Peyer's patch (tissue), 4 donors: ENCODE measurements around the gene SPRN. TPM values are rescaled to one million over a fixed set of nuclear protein-coding genes. Genes with fewer than 3 reads are reported as not detected.

Experiments
- DNase-seq, 3 donors: peaks; one replicate each; pipeline ENCODE4 v3.0.0-alpha.2; 2017 to 2019
- H3K27ac ChIP-seq, 4 donors: fragments of 200-600 bp; sonication (generic); one replicate each; pipeline ENCODE4 v1.5.1; 2016 to 2019
- H3K27me3 ChIP-seq, 2 donors: fragments of 200-600 bp; sonication (generic); one replicate each; pipeline ENCODE4 v1.5.1; 2019
- H3K36me3 ChIP-seq, 3 donors: fragments of 200-600 bp; sonication (generic); one replicate each; pipeline ENCODE4 v1.5.1; 2016 to 2019
- H3K4me1 ChIP-seq, 4 donors: fragments of 200-600 bp; sonication (generic); one replicate each; pipeline ENCODE4 v1.5.1; 2016 to 2019
- H3K4me3 ChIP-seq, 4 donors: fragments of 200-600 bp; sonication (generic); 1 replicate in 3 of 4; 2 replicates in 1 of 4; pipeline ENCODE4 v1.5.1; 2016 to 2019; ENCODE audit warnings: mild to moderate bottlenecking in 1 of 4
- H3K9me3 ChIP-seq, 4 donors: fragments of 200-600 bp; sonication (generic); one replicate each; pipeline ENCODE4 v1.5.1; 2016 to 2019; ENCODE audit warnings: mild to moderate bottlenecking in 1 of 4
- POLR2A ChIP-seq, 2 donors: fragments of 450-650 bp; IDR thresholded peaks; one replicate each; pipeline ENCODE4 v1.5.1; 2017; ENCODE audit warnings: antibody characterized with exemption in 2 of 2, mild to moderate bottlenecking in 2 of 2, moderate library complexity in 2 of 2
- total RNA-seq, 4 donors: library from RNA; depleted of rRNA; stranded (reverse); fragments of >200 nt; gene quantifications; one replicate each; pipeline ENCODE4 v1.1.0, GENCODE V29; 2016
- TF ChIP-seq, protein P1 (sequence below), 6 experiments: fragments of 450-650 bp in 4 of 6; fragments of 200-600 bp in 2 of 6; sonication (generic) in 1 of 6; IDR thresholded peaks; one replicate each; pipeline ENCODE4 v1.5.1; 2017 to 2019; ENCODE audit warnings: antibody characterized with exemption in 6 of 6, mild to moderate bottlenecking in 3 of 6, moderate library complexity in 1 of 6

SPRN gene
- total RNA-seq, 4 donors from 2014 or later: 0.47 TPM; not detected in 3

DNA sequence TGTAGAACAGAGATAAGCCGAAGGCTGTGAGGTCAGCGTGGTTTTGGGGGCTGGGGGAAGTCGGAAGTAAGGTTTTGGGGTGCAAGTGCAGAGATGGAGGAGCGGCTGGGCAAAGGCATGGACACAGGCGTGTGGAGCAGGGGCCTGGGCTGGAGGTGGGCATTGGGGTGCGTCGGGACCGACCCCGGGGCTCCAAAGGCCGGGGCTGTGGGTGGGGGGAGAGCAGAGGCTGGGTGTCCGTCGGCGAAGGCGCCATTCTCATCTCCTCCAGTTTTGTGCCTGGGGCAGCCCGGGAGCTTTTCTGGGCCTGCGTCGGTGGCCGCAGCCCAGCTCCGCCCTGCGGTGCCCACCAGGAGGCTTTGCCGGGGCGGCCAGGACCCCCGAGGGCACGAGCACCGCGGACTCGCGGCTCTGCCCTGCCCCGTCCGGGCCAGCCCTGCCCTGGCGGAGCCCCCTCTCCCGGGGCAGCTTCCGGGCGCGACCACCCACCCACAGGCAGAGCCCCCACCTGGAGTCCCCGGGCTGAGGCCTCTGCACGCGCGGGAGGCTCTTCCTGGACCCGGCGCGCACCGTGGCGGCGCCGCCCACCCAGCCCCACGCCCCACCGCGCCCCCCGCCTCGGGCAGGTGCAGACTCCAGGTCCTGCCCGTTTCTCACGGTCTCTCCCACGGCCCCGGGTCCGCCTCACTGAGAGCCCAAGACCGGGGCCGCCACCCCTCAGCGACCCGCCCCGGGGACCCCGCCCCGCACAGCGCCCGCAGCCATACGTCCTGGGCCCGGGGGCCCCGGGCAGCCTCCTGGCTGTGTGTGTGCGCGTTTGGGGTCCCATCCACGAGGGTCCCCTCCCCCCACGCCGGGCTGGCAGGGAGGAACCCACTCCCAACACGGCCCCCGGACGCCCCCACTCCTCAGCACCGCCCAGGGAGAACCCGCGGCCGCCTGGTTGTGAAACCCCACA is 21.6 kb upstream of the SPRN start:
- Histone ChIP-seq H3K4me3 (no peak overlapping the region), H3K36me3 (no peaks in the 10 kb centered on the region), H3K4me1 (no peaks in the 10 kb centered on the region), H3K27me3 (no peaks in the 10 kb centered on the region), H3K27ac (no peak overlapping the region), H3K9me3 (peaks cover 0 to 22% (median 4%) of the 10 kb centered on the region in 4 donors)
- TF ChIP-seq POLR2A (IDR thresholded peaks at IDR 0.05): no peak
- TF ChIP-seq, protein P1, sequence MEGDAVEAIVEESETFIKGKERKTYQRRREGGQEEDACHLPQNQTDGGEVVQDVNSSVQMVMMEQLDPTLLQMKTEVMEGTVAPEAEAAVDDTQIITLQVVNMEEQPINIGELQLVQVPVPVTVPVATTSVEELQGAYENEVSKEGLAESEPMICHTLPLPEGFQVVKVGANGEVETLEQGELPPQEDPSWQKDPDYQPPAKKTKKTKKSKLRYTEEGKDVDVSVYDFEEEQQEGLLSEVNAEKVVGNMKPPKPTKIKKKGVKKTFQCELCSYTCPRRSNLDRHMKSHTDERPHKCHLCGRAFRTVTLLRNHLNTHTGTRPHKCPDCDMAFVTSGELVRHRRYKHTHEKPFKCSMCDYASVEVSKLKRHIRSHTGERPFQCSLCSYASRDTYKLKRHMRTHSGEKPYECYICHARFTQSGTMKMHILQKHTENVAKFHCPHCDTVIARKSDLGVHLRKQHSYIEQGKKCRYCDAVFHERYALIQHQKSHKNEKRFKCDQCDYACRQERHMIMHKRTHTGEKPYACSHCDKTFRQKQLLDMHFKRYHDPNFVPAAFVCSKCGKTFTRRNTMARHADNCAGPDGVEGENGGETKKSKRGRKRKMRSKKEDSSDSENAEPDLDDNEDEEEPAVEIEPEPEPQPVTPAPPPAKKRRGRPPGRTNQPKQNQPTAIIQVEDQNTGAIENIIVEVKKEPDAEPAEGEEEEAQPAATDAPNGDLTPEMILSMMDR (IDR thresholded peaks at IDR 0.05): no peak
- peak in 1 of 3 donors; percentile 2 for DNase-seq

DNA sequence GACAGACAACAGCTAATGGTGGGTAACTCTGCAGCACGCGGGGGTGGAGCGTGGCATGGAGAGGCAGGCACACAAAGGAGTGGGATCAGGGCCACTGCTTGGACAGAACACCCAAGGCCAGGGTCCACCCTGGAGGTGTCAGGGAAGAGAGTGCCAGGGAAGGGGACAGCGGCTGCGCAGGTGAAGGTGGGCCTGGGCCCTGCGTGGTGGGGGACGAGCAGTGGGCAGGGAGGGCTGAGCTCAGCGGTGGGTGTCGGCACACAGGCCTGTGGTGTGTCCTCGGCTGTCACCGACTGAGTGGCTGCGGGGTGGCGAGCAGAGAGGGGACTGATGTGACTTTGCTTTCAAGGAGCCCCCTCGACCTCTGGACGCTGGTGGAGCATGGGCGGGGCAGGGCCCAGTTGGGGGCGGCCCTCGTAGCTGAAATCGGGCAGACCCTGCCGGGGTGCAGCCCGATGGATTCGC is 20.9 kb upstream of the SPRN start:
- H3K27ac ChIP-seq: no peak overlapping the region
- TF ChIP-seq POLR2A (IDR thresholded peaks at IDR 0.05): no peak
- TF ChIP-seq, protein P1 (IDR thresholded peaks at IDR 0.05): no peak
- H3K36me3 ChIP-seq: no peaks in the 10 kb centered on the region
- no peaks in the 10 kb centered on the region for H3K27me3 ChIP-seq
- peak in 1 of 3 donors; percentile 8 for DNase-seq
- no peak overlapping the region for H3K4me3 ChIP-seq
- no peaks in the 10 kb centered on the region for H3K4me1 ChIP-seq
- peaks cover 0 to 22% (median 4%) of the 10 kb centered on the region in 4 donors for H3K9me3 ChIP-seq

DNA sequence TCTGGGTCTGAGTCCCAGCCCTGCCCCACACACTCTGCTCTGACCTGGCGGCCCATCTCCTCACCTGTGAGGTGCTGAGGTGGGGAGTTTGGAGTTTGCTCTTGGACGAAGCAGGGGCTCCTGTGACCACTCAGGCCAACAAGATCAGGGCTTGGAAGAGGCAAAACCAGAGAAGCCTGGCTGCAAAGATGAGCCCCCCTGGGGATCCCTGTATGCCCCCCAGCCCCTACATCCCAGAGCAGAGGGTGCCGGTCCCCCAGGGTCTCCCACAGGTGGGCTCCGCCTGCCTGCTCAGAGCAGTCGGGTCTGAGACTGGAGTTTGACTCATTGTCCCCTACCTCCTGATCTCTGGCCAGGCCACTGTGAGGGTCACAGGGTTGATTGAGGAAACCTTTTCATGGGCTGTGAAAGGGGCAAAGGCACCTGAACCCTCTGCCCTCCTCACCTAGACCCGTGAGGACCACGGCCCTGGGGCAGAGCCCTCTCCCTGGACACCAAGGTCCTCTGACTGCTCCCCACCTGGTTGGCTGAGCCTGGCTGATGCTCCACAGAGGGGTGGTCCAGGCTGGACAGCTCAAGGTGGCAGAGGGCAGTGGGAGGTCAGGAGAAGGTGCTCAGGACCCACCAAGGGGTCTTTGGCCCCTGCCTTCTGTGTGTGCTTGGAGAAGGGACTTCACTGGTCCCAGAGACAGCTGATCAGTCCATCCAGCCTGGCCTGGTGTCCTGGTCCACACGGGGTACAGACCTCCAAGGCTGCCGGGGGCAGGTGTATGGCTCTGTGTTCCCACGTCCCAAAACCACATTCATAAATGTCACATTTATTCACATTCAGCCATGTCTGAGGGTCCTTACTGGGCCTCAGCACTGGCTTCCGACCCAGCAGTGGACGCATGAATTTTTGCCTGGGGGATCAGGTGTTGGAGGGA is 20.2 kb upstream of the SPRN start:
- peak in 2 of 3 donors; percentile 2 to 21 for DNase-seq
- Histone ChIP-seq H3K9me3 (peaks cover 0 to 22% (median 4%) of the 10 kb centered on the region in 4 donors), H3K4me1 (no peaks in the 10 kb centered on the region), H3K4me3 (no peak overlapping the region), H3K36me3 (no peaks in the 10 kb centered on the region), H3K27me3 (no peaks in the 10 kb centered on the region), H3K27ac (no peak overlapping the region)
- TF ChIP-seq, protein P1 (IDR thresholded peaks at IDR 0.05): no peak
- no peak for TF ChIP-seq POLR2A (IDR thresholded peaks at IDR 0.05)

DNA sequence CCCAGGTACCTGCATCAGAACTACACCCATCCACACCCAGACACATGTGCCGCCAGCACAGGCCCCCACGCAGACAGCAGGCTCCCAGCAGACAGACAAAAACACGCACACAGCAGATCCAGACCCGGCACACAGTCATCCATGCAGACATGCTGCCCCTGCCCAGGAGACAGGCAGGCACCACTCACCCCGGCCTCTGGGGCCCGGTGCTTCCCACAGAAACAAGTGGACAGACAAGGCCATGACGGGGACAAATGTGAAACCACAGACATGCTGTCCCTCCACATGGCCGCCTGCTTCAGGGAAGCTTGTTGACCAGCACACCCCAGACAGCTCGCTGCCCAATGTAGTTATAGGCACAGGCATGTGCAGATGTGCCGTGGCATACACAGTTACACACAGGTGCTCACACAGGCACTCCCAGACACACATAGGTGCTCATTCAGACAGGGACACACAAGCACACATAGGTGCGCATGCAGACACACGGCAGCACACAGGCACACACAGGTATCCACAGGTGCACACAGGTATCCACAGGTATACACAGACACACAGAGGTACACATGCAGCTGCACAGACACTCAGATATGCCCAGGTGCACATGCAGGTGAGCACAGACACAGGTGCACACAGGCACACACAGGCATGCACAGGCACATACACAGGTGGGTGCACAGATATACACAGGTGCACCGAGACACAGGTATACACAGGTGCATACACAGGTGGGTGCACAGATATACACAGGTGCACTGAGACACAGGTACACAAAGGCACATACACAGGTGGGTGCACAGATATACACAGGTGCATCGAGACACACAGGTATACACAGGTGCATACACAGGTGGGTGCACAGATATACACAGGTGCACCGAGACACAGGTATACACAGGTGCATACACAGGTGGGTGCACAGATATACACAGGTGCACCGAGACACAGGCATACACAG is 18.8 kb upstream of the SPRN start:
- Histone ChIP-seq H3K4me3 (no peak overlapping the region), H3K27ac (no peak overlapping the region), H3K4me1 (no peaks in the 10 kb centered on the region), H3K36me3 (no peaks in the 10 kb centered on the region), H3K9me3 (peaks cover 0 to 20% (median 4%) of the 10 kb centered on the region in 4 donors), H3K27me3 (no peaks in the 10 kb centered on the region)
- DNase-seq: peak in 2 of 3 donors; percentile 1 to 41
- no peak for TF ChIP-seq POLR2A (IDR thresholded peaks at IDR 0.05)
- TF ChIP-seq, protein P1 (IDR thresholded peaks at IDR 0.05): no peak
